ENCODE results near the gene HOXB3.

The HOXB3 gene

DNA sequence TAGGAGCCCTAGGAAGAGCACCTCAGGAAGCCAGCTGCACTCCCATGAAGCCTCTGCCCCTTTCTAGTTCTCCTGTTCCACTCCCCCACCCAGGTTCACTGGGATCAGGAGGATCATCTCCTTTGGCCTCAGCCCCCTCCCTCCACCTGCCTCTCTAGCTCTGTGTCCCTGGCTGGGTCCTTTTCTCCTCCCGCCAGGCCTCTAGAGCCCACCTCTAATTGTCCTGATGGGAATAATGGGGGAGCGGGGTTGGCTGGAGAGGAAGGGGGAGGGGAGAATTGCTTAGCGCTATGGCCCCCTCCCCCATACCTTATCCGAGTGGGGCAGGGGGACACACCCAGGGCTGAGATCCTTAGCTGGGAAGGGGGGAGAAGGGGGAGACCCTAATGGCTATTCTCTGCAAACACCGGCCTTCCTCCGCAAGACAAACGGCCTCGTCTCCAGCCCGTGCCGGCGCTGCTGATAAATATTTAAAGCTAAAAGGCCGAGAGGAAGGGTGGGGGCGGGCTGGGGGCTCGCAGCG, 19.8 kb upstream of the HOXB3 start:
- no peak for DNase-seq (ENCODE audit: low read depth, low spot score)
- H3K4me3 ChIP-seq (ENCODE audit: low read depth, low read length) = peak overlapping the region; percentile 67
- ChIA-PET CTCF (interaction anchor here (0.6 to 4.5 kb wide), 15 partner anchors 8 to 584 kb away, joined by 3 to 23 read pairs (median 6); partner anchors contain the start of gene HOXB5), POLR2A (interaction anchor here (1.0 to 1.4 kb wide), 2 partner anchors 12 to 17 kb away, joined by 4 to 5 read pairs; no protein-coding TSS in a partner anchor)
- TF ChIP-seq, protein P1, sequence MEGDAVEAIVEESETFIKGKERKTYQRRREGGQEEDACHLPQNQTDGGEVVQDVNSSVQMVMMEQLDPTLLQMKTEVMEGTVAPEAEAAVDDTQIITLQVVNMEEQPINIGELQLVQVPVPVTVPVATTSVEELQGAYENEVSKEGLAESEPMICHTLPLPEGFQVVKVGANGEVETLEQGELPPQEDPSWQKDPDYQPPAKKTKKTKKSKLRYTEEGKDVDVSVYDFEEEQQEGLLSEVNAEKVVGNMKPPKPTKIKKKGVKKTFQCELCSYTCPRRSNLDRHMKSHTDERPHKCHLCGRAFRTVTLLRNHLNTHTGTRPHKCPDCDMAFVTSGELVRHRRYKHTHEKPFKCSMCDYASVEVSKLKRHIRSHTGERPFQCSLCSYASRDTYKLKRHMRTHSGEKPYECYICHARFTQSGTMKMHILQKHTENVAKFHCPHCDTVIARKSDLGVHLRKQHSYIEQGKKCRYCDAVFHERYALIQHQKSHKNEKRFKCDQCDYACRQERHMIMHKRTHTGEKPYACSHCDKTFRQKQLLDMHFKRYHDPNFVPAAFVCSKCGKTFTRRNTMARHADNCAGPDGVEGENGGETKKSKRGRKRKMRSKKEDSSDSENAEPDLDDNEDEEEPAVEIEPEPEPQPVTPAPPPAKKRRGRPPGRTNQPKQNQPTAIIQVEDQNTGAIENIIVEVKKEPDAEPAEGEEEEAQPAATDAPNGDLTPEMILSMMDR (IDR thresholded peaks at IDR 0.05; ENCODE audit: insufficient read depth, low read length, missing control alignments) = no peak

DNA sequence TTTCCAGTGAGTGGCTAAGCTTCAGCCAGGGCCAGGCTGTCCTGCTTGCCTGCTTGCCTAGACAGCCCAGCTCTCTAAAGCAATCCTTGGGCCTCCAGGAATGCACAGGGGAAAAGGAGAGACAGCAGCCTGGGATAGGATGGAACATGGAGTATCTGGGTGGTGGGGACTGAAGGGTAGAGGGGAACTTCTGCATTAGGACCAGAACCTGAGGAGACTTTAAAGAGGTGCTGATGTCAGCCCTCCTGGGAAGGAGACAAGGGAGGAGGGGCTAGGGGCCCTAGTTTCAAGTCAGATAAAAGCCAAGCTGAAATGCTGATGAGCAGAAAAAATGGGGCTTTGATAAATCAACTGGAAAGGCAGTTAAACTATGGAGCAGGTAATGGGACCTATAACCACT, 19.0 kb upstream of the HOXB3 start:
- ChIA-PET POLR2A (interaction anchor here (0.8 to 1.4 kb wide), 3 partner anchors 11 to 21 kb away, joined by 3 to 5 read pairs (median 4); no protein-coding TSS in a partner anchor), CTCF (interaction anchor here (0.9 to 4.5 kb wide), 11 partner anchors 8 to 583 kb away, joined by 4 to 23 read pairs (median 6); partner anchors contain the start of gene HOXB5)
- DNase-seq (ENCODE audit: low read depth, low spot score) = no peak
- peak overlapping the region; percentile 67 for H3K4me3 ChIP-seq (ENCODE audit: low read depth, low read length)
- TF ChIP-seq, protein P1 (IDR thresholded peaks at IDR 0.05; ENCODE audit: insufficient read depth, low read length, missing control alignments) = no peak

DNA sequence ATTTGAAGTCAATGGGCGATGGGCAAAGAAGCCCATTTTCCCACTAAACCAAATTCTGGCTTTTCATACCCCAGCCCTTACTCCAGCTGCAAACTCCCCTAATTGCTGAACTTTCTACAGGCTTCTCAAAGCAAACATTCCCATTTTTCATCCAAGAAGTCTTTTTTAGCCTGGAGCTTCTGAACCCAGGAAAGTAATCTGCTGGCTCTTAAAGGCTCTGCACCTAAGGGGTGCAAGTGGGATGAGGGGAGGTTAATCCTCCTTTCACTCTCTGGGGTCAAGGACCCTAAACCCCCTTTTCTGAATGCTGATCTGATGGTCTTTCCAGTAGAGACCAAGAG, 18.4 kb upstream of the HOXB3 start:
- no peak for DNase-seq (ENCODE audit: low read depth, low spot score)
- ChIA-PET CTCF (interaction anchor here (0.7 to 4.5 kb wide), 7 partner anchors 9 to 582 kb away, joined by 3 to 23 read pairs (median 6); no protein-coding TSS in a partner anchor), POLR2A (interaction anchor here (0.8 to 1.4 kb wide), 3 partner anchors 10 to 20 kb away, joined by 3 to 5 read pairs (median 4); no protein-coding TSS in a partner anchor)
- TF ChIP-seq, protein P1 (IDR thresholded peaks at IDR 0.05; ENCODE audit: insufficient read depth, low read length, missing control alignments) = no peak
- no peak overlapping the region for H3K4me3 ChIP-seq (ENCODE audit: low read depth, low read length)

DNA sequence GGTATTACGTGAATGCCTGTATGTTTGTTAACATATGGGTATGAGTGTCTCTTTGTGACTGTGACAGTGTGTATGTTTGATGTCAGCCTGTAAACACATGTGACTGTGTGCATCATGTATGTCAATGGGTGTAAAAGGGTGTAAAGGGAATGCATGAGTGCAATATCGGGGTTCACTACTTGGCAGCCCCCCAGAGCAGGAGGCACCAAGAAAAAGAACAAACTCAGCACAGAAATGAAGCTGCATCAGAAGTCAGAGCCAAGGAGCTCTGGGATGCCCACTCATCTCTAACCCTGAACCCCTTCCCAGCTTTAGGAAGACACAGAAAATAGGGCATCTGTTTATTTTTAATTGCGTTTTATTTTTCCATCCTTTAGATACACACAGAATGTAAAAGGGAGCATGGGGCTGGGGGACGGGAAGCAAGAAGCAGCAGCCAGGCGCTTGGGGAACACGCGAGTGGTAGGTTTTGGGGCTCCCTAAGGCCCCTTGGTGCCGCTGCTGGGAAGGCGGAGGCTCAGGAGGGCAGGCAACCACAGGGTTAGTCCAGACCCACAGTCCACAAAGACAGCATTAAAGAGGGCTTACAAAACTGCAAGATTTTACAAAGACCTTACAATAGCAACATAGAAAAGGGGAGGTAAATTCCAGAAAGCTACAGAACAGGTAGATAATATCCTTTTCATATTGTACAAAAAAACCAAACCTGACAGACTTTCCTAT, 17.0 kb upstream of the HOXB3 start:
- no peak overlapping the region for H3K4me3 ChIP-seq (ENCODE audit: low read depth, low read length)
- DNase-seq (ENCODE audit: low read depth, low spot score) = no peak
- ChIA-PET POLR2A (no interaction called here), CTCF (interaction anchor here (0.7 to 4.5 kb wide), 10 partner anchors 11 to 391 kb away, joined by 3 to 23 read pairs (median 4); no protein-coding TSS in a partner anchor)
- TF ChIP-seq, protein P1 (IDR thresholded peaks at IDR 0.05; ENCODE audit: insufficient read depth, low read length, missing control alignments) = no peak

DNA sequence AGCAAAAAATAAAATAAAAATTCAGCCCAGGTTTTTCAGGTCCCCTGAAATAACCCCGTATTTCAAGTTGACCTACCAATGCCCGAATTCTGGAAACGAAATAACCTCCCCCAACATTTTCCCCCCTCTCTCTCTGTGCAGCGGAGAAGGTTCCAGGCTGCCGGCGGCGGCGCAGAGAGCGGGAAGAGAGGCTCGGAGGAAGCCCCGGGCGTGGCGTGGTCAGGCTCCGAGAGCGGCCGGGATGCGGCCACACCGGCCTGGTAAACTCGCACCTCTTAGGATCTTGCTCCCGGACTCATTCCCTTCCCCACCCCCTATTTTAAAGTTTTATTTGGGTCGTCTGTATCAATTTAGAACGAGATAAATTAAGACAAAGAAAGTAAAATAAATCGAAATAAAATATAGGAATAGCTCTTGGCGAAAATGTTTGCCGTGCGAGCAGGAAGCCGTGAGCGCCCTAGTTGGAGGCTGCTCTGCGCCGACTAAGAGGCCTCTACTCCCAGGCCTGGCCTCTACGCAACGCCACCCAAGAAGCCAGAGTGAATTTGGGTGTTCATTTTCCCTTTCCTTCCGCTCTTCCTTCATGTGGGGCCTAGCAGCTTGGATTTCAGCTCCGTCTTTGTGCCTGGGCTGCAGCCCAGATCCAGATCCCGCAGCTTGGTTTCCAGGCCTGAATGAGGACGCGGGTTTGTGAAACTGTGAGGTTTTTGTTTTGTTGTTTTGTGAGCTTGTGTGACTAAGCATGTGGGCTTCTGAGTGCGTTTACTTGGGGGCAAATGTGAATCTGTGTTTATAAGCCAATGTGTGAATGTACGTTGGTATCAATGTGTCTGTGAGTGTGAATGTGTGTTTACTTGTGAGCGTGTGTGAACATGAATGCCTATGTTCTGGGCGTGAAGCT, 16.2 kb upstream of the HOXB3 start:
- no peak overlapping the region for H3K4me3 ChIP-seq (ENCODE audit: low read depth, low read length)
- ChIA-PET POLR2A (no interaction called here), CTCF (interaction anchor here (0.7 to 4.5 kb wide), 9 partner anchors 8 to 298 kb away, joined by 3 to 23 read pairs (median 5); no protein-coding TSS in a partner anchor)
- DNase-seq (ENCODE audit: low read depth, low spot score) = no peak
- TF ChIP-seq, protein P1 (IDR thresholded peaks at IDR 0.05; ENCODE audit: insufficient read depth, low read length, missing control alignments) = no peak
